ENCODE measurements around the gene CELF5.

Gene CELF5

DNA sequence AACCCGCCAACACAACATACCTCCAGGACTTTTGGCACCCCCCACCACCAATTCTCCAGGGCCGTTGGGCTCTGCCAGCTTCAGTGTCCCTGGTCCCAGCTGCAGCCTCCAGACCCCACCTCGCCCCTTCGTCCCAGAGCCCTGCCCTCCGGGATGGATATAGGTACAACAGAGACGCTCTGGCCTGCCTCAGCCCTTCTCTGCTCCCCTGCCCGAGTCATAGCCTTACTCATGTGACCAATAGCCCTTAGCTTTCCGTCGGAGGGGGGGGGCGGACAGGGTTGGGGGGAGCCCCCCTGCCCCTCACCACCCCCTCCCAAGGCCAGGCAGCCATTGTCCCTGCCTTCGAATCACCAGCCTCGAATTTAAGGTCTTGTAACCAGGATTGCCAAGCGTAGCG is 71.1 kb downstream of the CELF5 start:
- TF ChIP-seq CEBPB (IDR thresholded peaks at IDR 0.05) (no peak), TEAD4 (IDR thresholded peaks at IDR 0.05) (no peak), FOXM1 (IDR thresholded peaks at IDR 0.05; ENCODE audit: borderline replicate concordance, low read depth) (no peak), NFIC (IDR thresholded peaks at IDR 0.05) (no peak), YY1 (IDR thresholded peaks at IDR 0.05; ENCODE audit: low read depth) (no peak), EP300 (IDR thresholded peaks at IDR 0.05; ENCODE audit: borderline replicate concordance) (no peak), TAF1 (IDR thresholded peaks at IDR 0.05; ENCODE audit: low read depth) (no peak), RAD21 (IDR thresholded peaks at IDR 0.05; ENCODE audit: low read depth) (no peak), CREB1 (IDR thresholded peaks at IDR 0.05; ENCODE audit: low read depth) (no peak), EGR1 (IDR thresholded peaks at IDR 0.05) (no peak), TCF12 (IDR thresholded peaks at IDR 0.05; ENCODE audit: low read depth) (no peak), ZBTB7A (IDR thresholded peaks at IDR 0.05; ENCODE audit: low read depth) (no peak)
- TF ChIP-seq, protein P1, sequence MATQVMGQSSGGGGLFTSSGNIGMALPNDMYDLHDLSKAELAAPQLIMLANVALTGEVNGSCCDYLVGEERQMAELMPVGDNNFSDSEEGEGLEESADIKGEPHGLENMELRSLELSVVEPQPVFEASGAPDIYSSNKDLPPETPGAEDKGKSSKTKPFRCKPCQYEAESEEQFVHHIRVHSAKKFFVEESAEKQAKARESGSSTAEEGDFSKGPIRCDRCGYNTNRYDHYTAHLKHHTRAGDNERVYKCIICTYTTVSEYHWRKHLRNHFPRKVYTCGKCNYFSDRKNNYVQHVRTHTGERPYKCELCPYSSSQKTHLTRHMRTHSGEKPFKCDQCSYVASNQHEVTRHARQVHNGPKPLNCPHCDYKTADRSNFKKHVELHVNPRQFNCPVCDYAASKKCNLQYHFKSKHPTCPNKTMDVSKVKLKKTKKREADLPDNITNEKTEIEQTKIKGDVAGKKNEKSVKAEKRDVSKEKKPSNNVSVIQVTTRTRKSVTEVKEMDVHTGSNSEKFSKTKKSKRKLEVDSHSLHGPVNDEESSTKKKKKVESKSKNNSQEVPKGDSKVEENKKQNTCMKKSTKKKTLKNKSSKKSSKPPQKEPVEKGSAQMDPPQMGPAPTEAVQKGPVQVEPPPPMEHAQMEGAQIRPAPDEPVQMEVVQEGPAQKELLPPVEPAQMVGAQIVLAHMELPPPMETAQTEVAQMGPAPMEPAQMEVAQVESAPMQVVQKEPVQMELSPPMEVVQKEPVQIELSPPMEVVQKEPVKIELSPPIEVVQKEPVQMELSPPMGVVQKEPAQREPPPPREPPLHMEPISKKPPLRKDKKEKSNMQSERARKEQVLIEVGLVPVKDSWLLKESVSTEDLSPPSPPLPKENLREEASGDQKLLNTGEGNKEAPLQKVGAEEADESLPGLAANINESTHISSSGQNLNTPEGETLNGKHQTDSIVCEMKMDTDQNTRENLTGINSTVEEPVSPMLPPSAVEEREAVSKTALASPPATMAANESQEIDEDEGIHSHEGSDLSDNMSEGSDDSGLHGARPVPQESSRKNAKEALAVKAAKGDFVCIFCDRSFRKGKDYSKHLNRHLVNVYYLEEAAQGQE (IDR thresholded peaks at IDR 0.05; ENCODE audit: low read depth): no peak
- TF ChIP-seq, protein P2, sequence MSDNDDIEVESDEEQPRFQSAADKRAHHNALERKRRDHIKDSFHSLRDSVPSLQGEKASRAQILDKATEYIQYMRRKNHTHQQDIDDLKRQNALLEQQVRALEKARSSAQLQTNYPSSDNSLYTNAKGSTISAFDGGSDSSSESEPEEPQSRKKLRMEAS (IDR thresholded peaks at IDR 0.05): no peak
- TF ChIP-seq, protein P3, sequence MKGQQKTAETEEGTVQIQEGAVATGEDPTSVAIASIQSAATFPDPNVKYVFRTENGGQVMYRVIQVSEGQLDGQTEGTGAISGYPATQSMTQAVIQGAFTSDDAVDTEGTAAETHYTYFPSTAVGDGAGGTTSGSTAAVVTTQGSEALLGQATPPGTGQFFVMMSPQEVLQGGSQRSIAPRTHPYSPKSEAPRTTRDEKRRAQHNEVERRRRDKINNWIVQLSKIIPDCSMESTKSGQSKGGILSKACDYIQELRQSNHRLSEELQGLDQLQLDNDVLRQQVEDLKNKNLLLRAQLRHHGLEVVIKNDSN (IDR thresholded peaks at IDR 0.05): no peak

DNA sequence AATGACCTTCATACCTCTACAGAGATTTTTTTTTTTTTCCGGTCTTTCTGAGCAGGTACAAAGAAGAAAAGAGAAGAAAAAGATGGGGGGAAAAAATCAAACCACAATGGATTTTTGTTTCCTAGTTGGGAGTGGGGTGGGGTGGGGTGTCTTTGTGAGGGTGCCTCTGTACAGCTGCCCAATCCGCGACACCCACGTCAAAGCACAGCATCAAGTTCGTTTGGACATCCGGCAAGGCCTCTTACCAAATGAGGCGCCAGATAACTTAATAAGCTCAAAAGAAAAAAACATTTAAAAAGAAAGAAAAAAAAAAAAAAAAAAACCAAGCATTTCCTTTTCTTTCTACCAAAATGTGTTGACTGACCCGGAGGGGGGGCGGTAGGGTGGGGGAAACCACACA is 71.6 kb downstream of the CELF5 start:
- TF ChIP-seq, protein P3 (IDR thresholded peaks at IDR 0.05): no peak
- TF ChIP-seq RAD21 (IDR thresholded peaks at IDR 0.05; ENCODE audit: low read depth): no peak
- no peak for TF ChIP-seq NFIC (IDR thresholded peaks at IDR 0.05)
- TF ChIP-seq ZBTB7A (IDR thresholded peaks at IDR 0.05; ENCODE audit: low read depth): no peak
- TF ChIP-seq TEAD4 (IDR thresholded peaks at IDR 0.05): no peak
- TF ChIP-seq EGR1 (IDR thresholded peaks at IDR 0.05): no peak
- TF ChIP-seq, protein P1 (IDR thresholded peaks at IDR 0.05; ENCODE audit: low read depth): no peak
- TF ChIP-seq TCF12 (IDR thresholded peaks at IDR 0.05; ENCODE audit: low read depth): no peak

DNA sequence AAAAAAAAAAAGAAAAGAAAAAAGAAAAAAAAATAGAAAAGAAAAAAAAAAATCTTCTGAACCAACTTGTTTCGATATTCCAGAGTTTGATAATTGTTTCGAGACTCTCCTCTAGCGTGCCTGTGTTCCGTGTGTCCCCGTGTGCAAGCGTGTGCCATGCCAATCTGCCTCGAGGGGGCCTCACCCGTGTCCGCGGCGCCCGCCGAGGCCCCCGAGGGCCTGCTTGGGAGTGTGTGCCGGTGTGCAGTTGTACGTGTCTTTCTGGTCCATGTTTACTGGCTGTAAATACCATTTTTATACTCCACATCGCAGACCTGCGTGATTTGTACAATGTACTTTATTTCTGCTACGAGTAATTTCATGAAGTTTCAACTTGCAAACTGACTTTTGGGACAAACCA is 72.0 kb downstream of the CELF5 start:
- TF ChIP-seq EGR1 (IDR thresholded peaks at IDR 0.05) (no peak), TEAD4 (IDR thresholded peaks at IDR 0.05) (no peak), RAD21 (IDR thresholded peaks at IDR 0.05; ENCODE audit: low read depth) (no peak)

DNA sequence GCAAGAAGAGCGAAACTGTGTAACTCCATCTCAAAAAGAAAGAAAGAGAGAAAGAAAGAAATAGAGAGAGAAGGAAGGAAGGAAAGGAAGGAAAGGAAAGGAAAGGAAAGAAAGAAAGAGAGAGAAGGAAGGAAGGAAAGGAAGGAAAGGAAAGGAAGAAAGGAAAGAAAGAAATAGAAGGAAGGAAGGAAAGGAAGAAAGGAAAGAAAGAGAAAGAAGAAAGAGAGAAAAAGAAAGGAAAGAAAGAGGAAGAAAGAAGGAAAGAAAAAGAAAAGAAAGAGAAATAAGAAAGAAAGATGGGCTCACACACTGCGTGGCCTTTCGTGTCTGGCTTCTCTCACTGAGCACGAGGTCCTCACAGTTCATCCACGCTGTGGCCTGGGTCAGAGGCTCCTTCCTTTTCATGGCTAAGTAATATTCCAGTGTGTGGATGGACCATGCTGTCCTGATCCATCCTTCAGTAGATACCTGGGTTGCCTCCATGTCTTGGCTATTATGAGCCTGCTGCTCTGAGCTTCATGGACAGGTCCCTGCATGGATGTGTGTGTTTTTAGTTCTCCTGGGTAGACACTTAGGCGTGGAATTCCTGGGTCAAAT is 74.5 kb downstream of the CELF5 start:
- no peak for TF ChIP-seq EP300 (IDR thresholded peaks at IDR 0.05; ENCODE audit: borderline replicate concordance)
- TF ChIP-seq TEAD4 (IDR thresholded peaks at IDR 0.05): no peak
- no peak for TF ChIP-seq TAF1 (IDR thresholded peaks at IDR 0.05; ENCODE audit: low read depth)
- no peak for TF ChIP-seq CREB1 (IDR thresholded peaks at IDR 0.05; ENCODE audit: low read depth)
- TF ChIP-seq, protein P1 (IDR thresholded peaks at IDR 0.05; ENCODE audit: low read depth): no peak

DNA sequence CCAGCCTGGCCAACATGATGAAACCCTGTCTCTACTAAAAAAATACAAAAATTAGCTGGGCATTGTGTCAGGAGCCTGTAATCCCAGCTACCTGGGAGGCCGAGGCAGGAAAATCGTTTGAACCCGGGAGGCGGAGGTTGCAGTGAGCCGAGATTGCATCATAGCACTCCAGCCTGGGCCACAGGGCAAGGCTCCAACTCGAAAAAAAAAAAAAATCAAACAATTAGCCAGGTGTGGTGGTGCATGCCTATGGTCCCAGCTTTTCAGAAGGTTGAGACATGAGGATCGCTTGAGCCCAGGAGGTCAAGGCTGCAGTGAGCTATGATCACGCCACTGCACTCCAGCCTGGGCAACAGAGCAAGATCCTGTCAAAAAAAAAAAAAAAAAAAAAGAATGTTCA is 76.1 kb downstream of the CELF5 start:
- TF ChIP-seq CEBPB (IDR thresholded peaks at IDR 0.05): peak; percentile 87

DNA sequence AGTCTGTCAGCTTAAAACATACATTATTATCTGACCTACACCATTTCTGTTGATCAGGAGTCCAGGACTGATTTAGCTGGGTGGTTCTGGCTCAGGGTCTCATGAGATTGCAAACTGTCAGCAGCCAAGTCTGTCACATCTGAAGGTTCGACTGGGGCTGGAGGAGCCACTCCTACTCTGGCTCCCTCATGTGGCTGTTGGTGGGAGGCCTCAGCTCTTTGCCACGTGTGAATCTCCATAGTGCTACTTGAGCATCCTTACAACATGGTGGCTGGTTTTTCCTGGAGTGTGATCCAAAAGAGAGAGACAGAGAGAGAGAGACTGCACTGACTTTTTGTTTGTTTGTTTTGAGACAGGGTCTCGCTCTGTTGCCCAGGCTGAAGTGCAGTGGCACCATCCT is 78.3 kb downstream of the CELF5 start:
- TF ChIP-seq TEAD4 (IDR thresholded peaks at IDR 0.05) (no peak), ZBTB7A (IDR thresholded peaks at IDR 0.05; ENCODE audit: low read depth) (no peak), TAF1 (IDR thresholded peaks at IDR 0.05; ENCODE audit: low read depth) (no peak), FOXM1 (IDR thresholded peaks at IDR 0.05; ENCODE audit: borderline replicate concordance, low read depth) (no peak), YY1 (IDR thresholded peaks at IDR 0.05; ENCODE audit: low read depth) (0 out of 2 replicates have a peak, but pooled peaks have one; percentile 42), EGR1 (IDR thresholded peaks at IDR 0.05) (no peak), CEBPB (IDR thresholded peaks at IDR 0.05) (no peak), RAD21 (IDR thresholded peaks at IDR 0.05; ENCODE audit: low read depth) (no peak)
- TF ChIP-seq, protein P1 (IDR thresholded peaks at IDR 0.05; ENCODE audit: low read depth): no peak

Measured in Ishikawa (cell line).